ENCODE data around the gene NOC4L. TPM values are rescaled to one million over a fixed set of nuclear protein-coding genes. Genes with fewer than 3 reads are reported as not detected.

Gene NOC4L
- total RNA-seq, result 9.6 and 12.7 TPM in 2 replicates

DNA sequence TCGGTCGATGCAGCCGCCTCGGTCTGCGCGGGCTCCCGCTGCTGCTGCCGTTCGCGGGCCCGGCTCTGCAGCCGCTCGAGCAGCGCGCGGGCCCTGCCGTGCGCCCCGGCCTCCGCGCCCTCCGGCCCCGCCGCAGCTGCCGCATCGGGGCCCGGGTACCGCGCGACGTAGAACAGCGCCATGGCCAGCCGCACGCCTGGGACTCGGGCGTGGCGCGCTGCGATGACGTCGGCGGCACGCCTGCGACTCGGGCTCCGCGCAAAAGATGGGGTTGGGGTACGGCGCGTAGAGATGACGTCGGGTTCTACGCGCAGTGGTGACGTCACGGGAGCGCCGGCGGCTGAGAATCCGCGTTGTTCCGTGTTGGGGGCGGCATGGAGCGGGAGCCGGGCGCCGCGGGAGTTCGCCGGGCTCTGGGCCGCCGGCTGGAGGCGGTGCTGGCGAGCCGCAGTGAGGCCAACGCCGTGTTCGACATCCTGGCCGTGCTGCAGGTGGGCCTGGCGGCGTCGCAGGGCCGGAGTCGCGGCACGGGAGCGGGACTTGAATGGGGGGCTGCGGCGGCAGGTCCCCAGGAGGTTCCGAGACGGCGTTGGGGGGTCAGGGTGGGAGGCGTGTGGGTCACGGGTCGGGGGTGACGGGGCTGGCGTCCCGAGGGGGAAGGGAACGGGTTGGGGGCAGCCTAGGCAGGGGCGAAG lies at the start of gene NOC4L, which contains the start of gene DDX51:
NOC4L (plus strand) TSS at position 343 of the 695 bp plus-strand sequence; CDS start at position 375, 32 bp downstream.
DDX51 (minus strand) TSS at position 205 of the 695 bp plus-strand sequence; CDS start at position 182, 23 bp downstream.

Other genes with a start within 250 kb of the NOC4L start
- 13.6 and 14.2 TPM in 2 replicates for gene ULK1, start 249.8 kb upstream of the NOC4L start, total RNA-seq
- gene PUS1, start 215.2 kb upstream of the NOC4L start, total RNA-seq, result 15.2 and 21.0 TPM in 2 replicates
- gene EP400, start 194.5 kb upstream of the NOC4L start, total RNA-seq, result 14.0 and 14.3 TPM in 2 replicates
- gene DDX51, start 138 bp upstream of the NOC4L start, total RNA-seq, result 11.0 and 11.7 TPM in 2 replicates
- gene GALNT9, start 185.1 kb downstream of the NOC4L start, total RNA-seq, result 0.55 and 1.2 TPM in 2 replicates